DOHH2 (cell line): ENCODE results near the gene DOCK9.

ENCODE experiments used
- H3F3A ChIP-seq: fragments of 200-600 bp; sonication (generic), shearing (Covaris generic); 2 replicates; pipeline ENCODE4 v1.6.0; 2016; ENCODE audit warnings: antibody characterized with exemption, mild to moderate bottlenecking; ENCODE audit not compliant: control insufficient read depth, insufficient read depth
- H3K27ac ChIP-seq: fragments of 200-600 bp; sonication (generic); 2 replicates; pipeline ENCODE4 v1.5.1; 2014; ENCODE audit warnings: low read depth, mild to moderate bottlenecking, low read length, moderate library complexity
- H3K27me3 ChIP-seq: fragments of 200-600 bp; sonication (generic); 2 replicates; pipeline ENCODE4 v1.6.1; 2014; ENCODE audit warnings: mild to moderate bottlenecking, low read length, mixed read lengths; ENCODE audit not compliant: control insufficient read depth
- H3K36me3 ChIP-seq: fragments of 200-600 bp; sonication (generic); 2 replicates; pipeline ENCODE4 v1.6.1; 2014; ENCODE audit warnings: mild to moderate bottlenecking, low read length, moderate library complexity, mixed read lengths; ENCODE audit not compliant: control insufficient read depth
- H3K4me1 ChIP-seq: fragments of 200-600 bp; sonication (generic); 2 replicates; pipeline ENCODE4 v1.6.1; 2014; ENCODE audit warnings: mild to moderate bottlenecking, low read length, mixed read lengths; ENCODE audit not compliant: control insufficient read depth
- H3K4me2 ChIP-seq: fragments of 200-600 bp; sonication (generic); 2 replicates; pipeline ENCODE4 v1.6.0; 2014; ENCODE audit warnings: mild to moderate bottlenecking, low read length, moderate library complexity
- H3K4me3 ChIP-seq: fragments of 200-600 bp; sonication (generic); 2 replicates; pipeline ENCODE4 v1.5.1; 2014; ENCODE audit warnings: mild to moderate bottlenecking, low read length, mixed read lengths
- H3K79me2 ChIP-seq: fragments of 200-600 bp; sonication (generic); 2 replicates; pipeline ENCODE4 v1.6.1; 2014; ENCODE audit warnings: mild to moderate bottlenecking, low read length, mixed read lengths; ENCODE audit not compliant: control insufficient read depth
- H3K9me2 ChIP-seq: fragments of 200-600 bp; sonication (generic); replicated peaks from 2 replicates; pipeline ENCODE4 v1.6.1; 2014; ENCODE audit warnings: mild to moderate bottlenecking, low read length, mixed read lengths; ENCODE audit not compliant: control insufficient read depth
- H3K9me3 ChIP-seq: fragments of 200-600 bp; sonication (generic); 2 replicates; pipeline ENCODE4 v1.6.1; 2014; ENCODE audit warnings: antibody characterized with exemption, low read length, mixed read lengths; ENCODE audit not compliant: control insufficient read depth, insufficient read depth
- H4K20me1 ChIP-seq: fragments of 200-600 bp; sonication (generic); 2 replicates; pipeline ENCODE4 v1.6.0; 2014; ENCODE audit warnings: low read depth, mild to moderate bottlenecking, antibody characterized with exemption, low read length, moderate library complexity; ENCODE audit not compliant: control insufficient read depth, insufficient read depth
- CTCF ChIP-seq: fragments of 200-600 bp; sonication (generic); IDR thresholded peaks from one replicate; pipeline ENCODE4 v1.5.1; 2014; ENCODE audit warnings: antibody characterized with exemption, mild to moderate bottlenecking, low read depth, low read length; ENCODE audit not compliant: poor library complexity, severe bottlenecking
- EZH2phosphoT487 ChIP-seq: fragments of 200-600 bp; sonication (generic); IDR thresholded peaks from 2 replicates; pipeline ENCODE4 v1.6.1; 2017; ENCODE audit warnings: borderline replicate concordance, mild to moderate bottlenecking, antibody characterized with exemption, low read length, moderate library complexity, mixed read lengths

DOCK9 gene

GRCh38 chr13:98987275-98987674 is 9.4 kb upstream of the DOCK9 start:
- H3K27ac ChIP-seq: no peak overlapping the region
- no peak overlapping the region for H3K4me2 ChIP-seq
- H3K9me2 ChIP-seq: no peaks in the 10 kb centered on the region
- no peaks in the 10 kb centered on the region for H3K36me3 ChIP-seq
- H3K4me1 ChIP-seq: no peaks in the 10 kb centered on the region
- TF ChIP-seq EZH2phosphoT487 (no peak), CTCF (no peak)
- H3K27me3 ChIP-seq: peaks cover 14% of the 10 kb centered on the region; the same call in 1 of the 2 replicates
- no peaks in the 10 kb centered on the region for H4K20me1 ChIP-seq
- H3K9me3 ChIP-seq: no peaks in the 10 kb centered on the region
- no peaks in the 10 kb centered on the region for H3F3A ChIP-seq
- H3K79me2 ChIP-seq: no peaks in the 10 kb centered on the region
- no peak overlapping the region for H3K4me3 ChIP-seq

DNA sequence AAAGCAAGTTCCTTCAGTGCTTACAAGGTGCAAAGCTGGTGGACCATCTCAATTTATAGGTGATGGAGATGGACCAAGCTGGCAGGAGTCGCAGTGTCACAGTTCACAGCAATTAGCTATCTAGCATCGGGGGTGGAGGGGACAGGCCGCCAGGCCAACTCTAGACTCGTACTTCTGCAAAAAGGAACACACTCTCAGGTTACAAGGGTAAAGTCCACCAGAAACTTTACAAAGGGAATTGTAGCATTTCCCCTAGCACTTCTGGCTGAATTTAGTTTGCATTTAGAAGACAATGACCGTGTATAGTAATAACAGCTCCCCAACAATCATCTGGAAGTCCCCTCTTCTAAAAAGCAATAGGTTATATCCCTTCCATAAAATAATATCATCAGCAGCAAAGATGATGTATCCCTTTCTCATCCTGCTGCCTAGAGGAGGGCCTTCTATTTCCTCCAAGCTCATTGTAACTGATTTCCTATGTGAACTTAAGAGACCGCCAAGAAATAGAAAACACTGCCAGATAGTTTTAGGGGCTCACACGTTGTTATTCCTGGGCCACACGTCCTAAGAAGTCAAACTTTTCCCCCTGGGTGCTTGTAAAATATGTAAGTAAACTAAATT is 8.5 kb upstream of the DOCK9 start:
- Histone ChIP-seq H3K4me1 (no peaks in the 10 kb centered on the region), H3K4me2 (no peak overlapping the region), H3F3A (no peaks in the 10 kb centered on the region), H3K36me3 (no peaks in the 10 kb centered on the region), H3K4me3 (no peak overlapping the region), H3K79me2 (no peaks in the 10 kb centered on the region), H3K9me2 (no peaks in the 10 kb centered on the region), H4K20me1 (no peaks in the 10 kb centered on the region), H3K27ac (no peak overlapping the region), H3K27me3 (peaks cover 14% of the 10 kb centered on the region; the same call in 1 of the 2 replicates), H3K9me3 (no peaks in the 10 kb centered on the region)
- no peak for TF ChIP-seq EZH2phosphoT487
- TF ChIP-seq CTCF: no peak

GRCh38 chr13:98985591-98985990 is 7.7 kb upstream of the DOCK9 start:
- Histone ChIP-seq H3K9me2 (no peaks in the 10 kb centered on the region), H3K4me3 (no peak overlapping the region), H3F3A (no peaks in the 10 kb centered on the region), H3K27ac (no peak overlapping the region), H3K4me1 (no peaks in the 10 kb centered on the region), H3K79me2 (no peaks in the 10 kb centered on the region), H4K20me1 (no peaks in the 10 kb centered on the region), H3K27me3 (peaks cover 14% of the 10 kb centered on the region; the same call in 1 of the 2 replicates), H3K36me3 (no peaks in the 10 kb centered on the region), H3K4me2 (no peak overlapping the region), H3K9me3 (no peaks in the 10 kb centered on the region)
- TF ChIP-seq CTCF: no peak
